Stimulated activated CD4-positive, alpha-beta T cell treated with anti-CD3 and anti-CD28 coated beads, Interleukin-1b, Interleukin-23, amount 100 ng/mL, for 4 hours (primary cell): ENCODE results near the gene MYH15.

Source experiments
- DNase-seq, 2 donors: peaks; one replicate each; pipeline ENCODE4 v3.0.0-alpha.2; 2020; ENCODE audit warnings: low read depth in 2 of 2

Gene MYH15

DNA sequence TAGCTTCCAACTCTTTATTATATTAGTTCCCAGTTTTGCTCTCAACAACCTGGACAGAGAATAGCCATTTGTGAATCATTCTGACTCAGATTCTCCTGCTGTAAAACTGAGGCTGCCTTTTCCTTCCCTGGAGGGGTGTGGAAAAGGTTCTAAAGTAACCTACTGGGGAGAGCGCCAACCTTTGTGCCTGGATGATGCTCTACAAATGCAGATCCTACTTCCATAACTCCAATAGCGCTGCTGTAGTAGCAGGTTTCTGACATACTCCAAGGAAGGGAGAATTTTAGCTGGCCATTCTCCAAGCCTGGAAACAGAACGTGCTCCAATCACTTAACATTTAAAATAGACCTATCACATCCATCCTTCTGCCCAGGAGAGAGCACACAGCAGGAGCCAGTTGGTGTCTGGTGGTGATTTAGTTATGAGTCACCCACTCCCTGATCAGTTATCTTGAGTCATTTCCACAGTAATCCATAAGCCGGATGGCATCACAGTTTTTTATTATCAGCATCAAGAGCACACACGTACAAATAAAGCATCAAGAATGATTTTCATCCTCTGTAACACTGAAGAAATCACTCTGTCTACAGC, 38.3 kb downstream of the MYH15 start:
- DNase-seq = no peak

DNA sequence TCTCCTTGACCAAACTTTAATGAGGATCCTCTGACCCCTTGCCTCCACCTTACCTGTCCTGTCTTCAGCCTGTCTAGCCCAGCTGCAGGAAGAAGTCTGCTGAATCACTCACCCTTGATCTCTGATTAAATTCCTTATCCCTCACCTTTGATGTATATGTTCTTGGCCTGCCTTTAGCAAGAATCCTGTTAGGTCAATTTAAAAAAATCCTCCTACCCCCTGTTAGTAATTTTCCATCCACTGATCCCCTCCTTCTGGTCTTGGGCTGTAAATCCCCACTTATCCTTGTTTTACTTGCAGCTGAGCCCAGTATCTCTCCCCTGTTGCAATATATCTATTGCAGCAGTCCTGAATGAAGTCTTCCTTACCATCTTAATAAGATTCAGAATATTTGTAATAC, 39.0 kb downstream of the MYH15 start:
- no peak for DNase-seq

DNA sequence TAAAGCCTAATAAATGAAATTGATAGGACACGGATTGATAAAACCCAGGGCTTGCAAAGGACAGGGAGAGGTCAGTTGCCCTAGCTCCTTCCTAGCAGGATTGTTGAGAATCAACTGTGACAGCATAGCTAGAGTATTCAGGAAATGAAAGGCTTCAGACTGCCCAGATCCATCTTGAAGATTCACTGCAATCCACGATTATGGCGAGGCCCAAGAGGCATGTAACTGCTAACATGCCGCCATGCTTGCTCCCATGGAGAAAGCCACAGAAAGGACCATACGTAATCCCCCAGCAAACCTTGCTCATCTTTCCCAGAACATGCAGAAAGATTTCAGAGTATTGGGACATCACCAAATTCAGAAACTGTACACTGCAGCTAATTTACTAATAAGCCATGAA, 41.3 kb downstream of the MYH15 start:
- DNase-seq = no peak

- DNase-seq = no peak
Observed at GRCh38 chr3:108468577-108468976, 41.8 kb downstream of the MYH15 start.

GRCh38 chr3:108462899-108463298, 47.5 kb downstream of the MYH15 start:
- DNase-seq = no peak

DNA sequence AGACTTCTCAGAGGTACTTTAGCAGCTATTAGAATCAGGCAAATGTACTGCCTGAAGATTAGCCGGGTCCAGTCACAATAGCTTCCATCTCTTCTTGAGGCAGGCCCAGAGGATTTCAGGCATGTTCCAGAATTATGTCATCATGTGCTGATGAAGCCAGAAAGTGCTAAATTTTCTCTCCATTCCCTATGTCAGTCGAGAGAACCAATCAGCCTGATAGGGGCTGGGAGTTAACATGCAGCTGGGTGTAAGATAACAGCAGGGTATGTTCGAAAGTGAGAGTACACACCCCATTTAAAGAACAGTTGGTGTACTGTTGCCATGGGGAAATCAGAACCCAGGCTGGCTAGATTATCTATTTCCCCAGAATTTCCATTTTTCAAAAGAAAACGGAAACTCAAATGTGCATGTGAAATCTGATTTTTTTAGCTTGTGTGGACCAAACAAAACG, 48.7 kb downstream of the MYH15 start:
- DNase-seq = no peak

GRCh38 chr3:108459225-108459624, 51.2 kb downstream of the MYH15 start:
- DNase-seq = no peak

- no peak for DNase-seq
Observed at GRCh38 chr3:108455212-108455705, 55.1 kb downstream of the MYH15 start.

DNA sequence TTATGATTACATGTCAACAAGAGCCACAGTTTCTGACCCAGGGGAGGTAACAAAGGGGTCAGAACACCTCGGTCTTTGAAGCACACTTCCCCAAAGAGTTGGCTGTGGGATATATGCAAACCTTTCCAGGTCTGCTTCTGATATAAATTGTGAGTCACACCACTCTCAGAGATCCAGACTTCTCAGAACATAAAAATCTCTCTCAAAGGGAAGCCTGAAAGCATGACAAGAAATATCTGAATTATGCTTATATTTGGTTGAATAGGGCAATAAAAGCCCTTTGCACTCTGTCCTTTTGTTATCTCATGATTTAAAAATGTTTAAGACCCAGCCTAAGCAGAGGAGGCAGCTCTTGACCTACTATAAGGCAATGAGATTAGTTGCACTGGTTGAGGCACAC, 56.8 kb downstream of the MYH15 start:
- DNase-seq = no peak

GRCh38 chr3:108450444-108450843, 60.0 kb downstream of the MYH15 start:
- no peak for DNase-seq

GRCh38 chr3:108448593-108448992, 61.8 kb downstream of the MYH15 start:
- DNase-seq = no peak

DNA sequence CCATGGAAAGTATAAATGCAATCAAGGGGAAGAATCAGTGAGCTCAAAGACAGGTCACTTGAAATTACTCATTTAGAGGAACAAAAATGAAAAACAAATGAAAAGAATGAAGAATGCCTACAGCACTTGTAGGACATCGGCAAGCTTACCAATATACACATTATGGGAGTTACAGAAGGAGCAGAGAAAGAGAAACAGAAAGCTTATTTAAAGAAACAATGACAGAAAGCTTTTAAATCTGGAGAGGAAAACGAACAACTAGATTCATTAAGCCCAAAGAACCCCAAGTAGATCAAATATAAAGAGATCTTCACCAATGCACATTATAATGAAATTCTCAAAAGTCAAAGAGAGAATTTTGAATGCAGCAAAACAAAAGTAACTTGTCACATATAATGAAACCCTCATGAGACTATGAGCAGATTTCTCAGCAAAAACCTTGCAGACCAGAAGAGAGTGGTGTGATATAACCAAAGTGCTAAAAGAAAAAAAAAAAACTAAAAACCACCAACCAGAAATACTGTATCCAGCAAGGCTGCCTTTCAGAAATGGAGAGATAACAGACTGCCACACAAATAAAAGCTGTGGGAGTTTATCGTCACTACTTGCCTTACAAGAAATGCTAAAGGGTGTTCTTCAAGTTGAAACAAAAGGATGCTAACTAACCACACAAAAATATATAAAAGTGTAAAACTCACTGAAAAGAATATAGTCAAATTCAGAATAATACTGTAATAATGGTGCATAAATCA, 63.1 kb downstream of the MYH15 start:
- DNase-seq = no peak

GRCh38 chr3:108442281-108442680, 68.1 kb downstream of the MYH15 start:
- no peak for DNase-seq

- DNase-seq = no peak
Observed at GRCh38 chr3:108441518-108441917, 68.9 kb downstream of the MYH15 start.

DNA sequence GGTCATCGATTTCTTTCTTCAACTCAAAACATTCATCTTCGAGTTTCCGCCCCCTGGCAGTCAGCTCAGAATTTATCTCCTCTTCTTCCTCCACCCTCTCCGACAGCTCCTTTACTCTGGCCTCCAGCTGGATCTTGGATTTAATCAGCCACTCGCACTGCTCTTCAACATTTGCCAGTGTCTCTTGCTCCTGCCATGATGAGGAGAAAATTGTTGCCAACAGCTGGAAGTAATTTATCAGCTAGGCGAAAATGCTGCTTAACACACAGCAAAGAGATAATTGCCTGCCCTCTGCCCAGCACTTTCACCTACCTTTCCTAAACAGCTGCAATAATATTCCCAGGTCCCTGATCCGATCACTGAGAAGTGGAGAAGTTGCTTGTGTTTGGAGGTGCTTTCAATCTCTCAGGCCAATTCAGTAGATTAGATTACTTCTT, 69.3 kb downstream of the MYH15 start:
- no peak for DNase-seq

- DNase-seq = no peak
Observed at GRCh38 chr3:108438542-108438941, 71.9 kb downstream of the MYH15 start.

- no peak for DNase-seq
Observed at GRCh38 chr3:108437439-108437838, 73.0 kb downstream of the MYH15 start.

DNA sequence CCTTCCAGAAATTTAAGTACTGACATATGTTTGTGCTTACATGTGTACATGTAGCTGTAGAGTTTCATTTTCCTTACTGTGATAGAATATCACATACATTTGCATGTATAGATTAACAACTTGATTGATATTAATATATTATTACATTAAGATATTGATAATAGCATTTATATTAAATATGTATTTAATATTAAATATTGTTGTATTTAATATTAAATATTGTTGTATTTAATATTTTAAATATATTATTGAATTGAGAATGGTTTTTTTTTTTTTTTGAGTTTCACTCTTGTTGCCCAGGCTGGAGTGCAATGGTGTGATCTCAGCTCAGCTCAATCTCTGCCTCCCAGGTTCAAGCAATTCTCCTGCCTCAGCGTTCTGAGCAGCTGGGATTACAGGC, 76.5 kb downstream of the MYH15 start:
- DNase-seq = no peak

DNA sequence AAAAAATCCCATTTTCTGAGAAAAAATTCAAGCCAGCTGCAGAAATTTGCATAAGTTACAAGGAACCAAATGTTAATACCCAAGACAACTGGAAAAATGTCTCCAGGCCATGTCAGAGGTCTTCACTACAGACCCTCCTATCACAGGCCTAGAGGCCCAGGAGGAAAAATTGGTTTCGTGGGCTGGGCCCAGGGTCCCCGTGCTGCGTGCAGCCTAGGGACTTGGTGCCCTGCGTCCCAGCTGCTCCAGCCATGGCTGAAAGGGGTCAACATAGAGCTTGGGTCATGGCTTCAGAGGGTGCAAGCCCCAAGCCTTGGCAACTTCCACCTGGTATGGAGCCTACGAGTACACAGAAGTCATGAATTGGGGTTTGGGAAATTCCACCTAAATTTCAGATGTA, 78.0 kb downstream of the MYH15 start:
- DNase-seq = no peak

GRCh38 chr3:108430540-108430939, 79.9 kb downstream of the MYH15 start:
- no peak for DNase-seq

DNA sequence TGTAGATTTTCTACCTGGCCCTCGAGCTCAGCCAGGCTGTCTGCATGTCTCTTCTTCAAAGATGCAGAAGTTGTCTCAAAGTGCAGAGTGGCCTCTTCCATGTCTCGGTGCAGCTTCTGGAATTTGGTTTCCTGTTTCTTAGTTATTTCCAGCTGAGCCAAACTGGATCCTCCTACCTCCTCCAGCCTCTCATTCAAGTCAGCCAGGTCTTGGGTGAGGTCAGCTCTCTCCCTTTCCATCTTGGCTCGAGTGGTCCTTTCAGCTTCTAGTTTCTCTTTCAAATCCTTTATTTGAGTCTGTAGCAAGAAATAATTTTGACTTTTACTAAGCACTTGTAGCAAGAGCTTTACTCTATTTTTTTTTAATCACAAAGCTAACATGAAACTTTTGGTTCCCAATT, 81.8 kb downstream of the MYH15 start:
- DNase-seq = no peak

DNA sequence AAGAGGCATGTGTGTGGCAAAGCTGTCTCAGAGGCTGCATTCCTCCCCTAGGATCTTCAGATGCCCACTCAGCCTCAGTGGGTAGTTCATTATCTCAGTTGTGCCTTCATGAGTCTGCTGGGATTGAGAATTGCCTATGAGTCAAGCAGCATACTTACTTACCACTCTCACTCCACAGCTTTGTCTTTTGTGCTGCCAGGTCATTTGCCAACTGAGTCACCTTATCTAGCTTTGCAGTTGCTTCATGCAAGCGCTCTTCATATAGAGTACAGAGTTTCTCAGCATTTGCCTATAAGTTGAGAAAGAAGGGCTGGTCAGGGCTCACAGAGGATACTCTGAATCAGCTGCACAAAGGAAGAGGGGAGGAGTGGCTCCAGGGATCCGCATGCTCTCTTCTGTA, 89.5 kb downstream of the MYH15 start:
- no peak for DNase-seq

- DNase-seq = no peak
Observed at GRCh38 chr3:108416111-108416869, 94.1 kb downstream of the MYH15 start.
